Psoas muscle (tissue), 8 donors: ENCODE data around the gene GPR107. TPM values are rescaled to one million over a fixed set of nuclear protein-coding genes. Genes with fewer than 3 reads are reported as not detected.

Source experiments
- ATAC-seq, 4 donors: fragments of 200-7000 bp; cut with Tn5 transposase; one replicate each; pipeline ENCODE4 v1.9.1; 2020; ENCODE audit warnings: moderate library complexity in 3 of 4, mild to moderate bottlenecking in 2 of 4
- DNase-seq, 2 donors: peaks; one replicate each; pipeline ENCODE4 v3.0.0-alpha.2; 2020
- H3K27ac ChIP-seq: fragments of 200-600 bp; one replicate; pipeline ENCODE4 v1.8.0; 2022
- H3K27me3 ChIP-seq, 3 donors: fragments of 200-600 bp in 1 of 3; one replicate each; pipeline versions ENCODE4 v1.6.1 to v1.8.0; 2013 to 2022; ENCODE audit warnings: low read length in 2 of 3, mild to moderate bottlenecking in 2 of 3, moderate library complexity in 1 of 3; ENCODE audit not compliant: insufficient read depth in 3 of 3
- H3K36me3 ChIP-seq, 2 donors: fragments of 200-600 bp in 1 of 2; one replicate each; pipeline versions ENCODE4 v1.6.1 to v1.8.0; 2013 to 2022; ENCODE audit warnings: low read depth in 1 of 2, mild to moderate bottlenecking in 1 of 2, moderate library complexity in 1 of 2; ENCODE audit not compliant: insufficient read depth in 1 of 2
- H3K4me1 ChIP-seq: fragments of 200-600 bp; one replicate; pipeline ENCODE4 v1.8.0; 2022
- H3K4me3 ChIP-seq: fragments of 200-600 bp; one replicate; pipeline ENCODE4 v1.8.0; 2022; ENCODE audit warnings: mild to moderate bottlenecking
- H3K9me3 ChIP-seq: fragments of 200-600 bp; one replicate; pipeline ENCODE4 v1.8.0; 2022
- CTCF ChIP-seq: fragments of 200-600 bp; IDR thresholded peaks from one replicate; pipeline ENCODE4 v1.8.0; 2022; ENCODE audit warnings: antibody characterized with exemption
- WGBS, 3 donors: extraction: QIAGEN DNeasy Blood & Tissue Kit; methylation state at CpG; one replicate each; pipeline versions ENCODE4 v1.1.6 to v1.1.7; 2013; 5-methylcytosine and 5-hydroxymethylcytosine counted together
- intact Hi-C, 2 donors: fragments of 100-400 bp; cut with DNase I; formaldehyde crosslinking; loops; one replicate each; pipeline versions ENCODE4 v1.11.0 to v1.14.2; 2022
- polyA plus RNA-seq, 3 donors: library from polyadenylated mRNA; stranded (reverse); fragments of 200-250 nt; gene quantifications; one replicate each; pipeline ENCODE4 v1.2.3, GENCODE V29; 2013
- total RNA-seq, 4 donors: library from RNA; stranded (reverse); fragmentation: NEBNext Ultra II Directional in 2 of 4; extraction: Animal tissue kit (Norgen Biotek cat#: 25700) in 2 of 4; gene quantifications; one replicate each; pipeline versions ENCODE4 v1.2.1 to v1.2.4, GENCODE V29; 2021 to 2023
- donor health status: healthy with polysubstance abuse.
- donor health status: DM: no; HTN: no; CAD: no; lungs with moderate emphysema.
- donor health status: Bipolar disorder and iron deficiency.
- donor health status: healthy.
- donor health status: DM: yes; HTN: yes; CAD: no.
- donor health status: DM: no; HTN: no; CAD: no.
- donor health status: DM: no; HTN: no; CAD: no.
- donor health status: DM: yes; HTN: yes; CAD: no.

Gene GPR107
- total and polyA plus RNA-seq, 7 donors: 8.9 to 28.1 (median 19.9) TPM

GRCh38 chr9:130114741-130115140 is 61.0 kb downstream of the GPR107 start:
- ATAC-seq (no peak), DNase-seq (no peak)
- Histone ChIP-seq H3K27me3 (no peaks in the 10 kb centered on the region), H3K27ac (no peak overlapping the region), H3K9me3 (no peaks in the 10 kb centered on the region), H3K36me3 (peaks cover 3 to 44% of the 10 kb centered on the region in 2 donors), H3K4me3 (no peak overlapping the region), H3K4me1 (peaks cover 18% of the 10 kb centered on the region)
- no peak for TF ChIP-seq CTCF
- intact Hi-C loops: no loop called here

DNA sequence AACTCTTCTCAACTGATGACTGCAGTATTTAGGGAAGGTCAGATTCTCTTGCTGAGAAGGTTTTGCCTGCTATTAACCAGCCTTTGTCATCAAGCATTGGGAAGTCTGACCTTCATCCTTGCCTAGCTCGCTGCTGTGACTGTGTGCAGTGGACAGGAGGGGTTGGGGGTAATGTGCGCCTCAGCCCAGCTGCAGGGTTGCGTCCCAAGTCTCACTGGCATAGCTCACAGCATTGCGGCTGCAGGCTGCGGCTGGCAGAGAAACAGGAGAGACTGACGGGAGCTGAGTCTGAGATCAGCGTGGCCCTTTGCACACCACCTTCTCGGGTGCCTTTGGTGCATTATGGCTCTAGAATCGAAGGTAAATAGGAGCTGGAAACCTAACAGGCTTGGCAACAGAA is 62.6 kb downstream of the GPR107 start:
- H3K36me3 ChIP-seq: peaks cover 0 to 42% of the 10 kb centered on the region in 2 donors
- no peaks in the 10 kb centered on the region for H3K27me3 ChIP-seq
- ATAC-seq (no peak), DNase-seq (no peak)
- no peak for TF ChIP-seq CTCF
- intact Hi-C loops: no loop called here
- H3K4me3 ChIP-seq: no peak overlapping the region
- peaks cover 20% of the 10 kb centered on the region for H3K4me1 ChIP-seq
- 92 to 96% (median 94%) methylated on average over 9 of the region's 9 CpGs for whole genome bisulfite sequencing, 3 donors
- H3K9me3 ChIP-seq: no peaks in the 10 kb centered on the region
- H3K27ac ChIP-seq: no peak overlapping the region

DNA sequence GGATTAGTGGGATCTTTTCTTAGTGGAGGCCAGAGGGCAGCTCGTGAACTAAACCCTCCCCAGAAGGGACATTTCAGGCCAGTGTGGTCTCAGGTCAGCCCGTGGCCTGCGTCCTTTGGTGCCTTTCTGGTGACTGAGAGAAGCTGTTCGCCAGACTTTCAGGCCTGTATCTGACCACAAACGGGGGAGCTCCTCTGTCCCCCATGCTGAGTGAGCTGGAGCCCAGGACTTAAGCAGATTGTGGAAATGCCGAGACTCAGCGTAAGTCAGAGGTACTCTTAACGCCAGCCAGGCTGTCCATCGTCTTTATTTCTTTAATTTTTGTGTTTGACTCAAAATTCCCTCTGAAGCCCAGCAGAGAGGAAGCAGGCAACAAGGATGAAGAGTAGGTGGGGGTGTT is 63.7 kb downstream of the GPR107 start:
- ATAC-seq (no peak), DNase-seq (no peak)
- no peak for TF ChIP-seq CTCF
- 86 to 91% (median 87%) methylated on average over 9 of the region's 9 CpGs for WGBS, 3 donors
- Histone ChIP-seq H3K27me3 (no peaks in the 10 kb centered on the region), H3K9me3 (no peaks in the 10 kb centered on the region), H3K36me3 (peaks cover 0 to 38% of the 10 kb centered on the region in 2 donors), H3K4me1 (peaks cover 20% of the 10 kb centered on the region), H3K4me3 (no peak overlapping the region), H3K27ac (peak overlapping the region; percentile 60)
- intact Hi-C loops: no loop called here

DNA sequence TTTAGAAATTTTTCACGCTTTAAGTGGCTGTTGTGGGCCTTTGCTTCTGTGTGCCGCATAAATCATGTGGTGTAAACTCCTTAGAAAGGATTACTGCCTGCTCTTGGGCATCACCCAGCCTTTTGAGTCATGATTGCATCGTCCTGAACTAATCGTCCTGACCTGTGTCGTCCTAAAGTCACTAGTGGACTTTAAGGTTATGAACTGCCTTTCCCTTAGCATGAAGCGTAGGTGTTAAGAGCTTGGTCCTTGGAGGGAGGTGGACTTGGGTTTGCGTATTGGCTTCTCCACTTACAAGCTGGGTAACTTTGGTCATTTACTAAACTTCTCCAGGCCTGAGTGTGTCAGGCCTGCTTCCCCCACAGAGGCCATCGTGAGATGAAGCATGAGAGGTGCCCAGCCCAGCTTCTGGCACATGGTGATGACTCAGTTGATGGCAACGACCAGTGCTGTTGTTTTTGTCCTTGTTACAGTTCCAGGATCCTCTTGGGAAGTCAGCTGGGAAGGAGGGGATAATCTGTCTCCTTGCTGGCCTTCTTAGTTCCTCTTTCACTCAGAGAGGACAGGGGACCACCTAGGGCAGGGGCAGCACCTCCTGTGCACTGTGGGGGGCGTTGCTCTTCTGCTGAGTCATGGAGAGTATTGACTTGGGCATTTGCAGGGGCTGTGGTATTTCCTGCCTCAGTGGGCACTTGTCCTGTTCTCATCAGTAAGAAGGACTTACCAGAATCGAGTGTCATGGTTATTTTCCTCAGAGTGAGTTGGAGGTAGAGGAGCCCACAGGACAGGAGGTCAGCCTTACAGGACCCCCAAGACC is 64.3 kb downstream of the GPR107 start:
- Histone ChIP-seq H3K27ac (peak overlapping the region; percentile 60), H3K36me3 (peaks cover 0 to 41% of the 10 kb centered on the region in 2 donors), H3K9me3 (no peaks in the 10 kb centered on the region), H3K4me1 (peaks cover 20% of the 10 kb centered on the region), H3K4me3 (no peak overlapping the region), H3K27me3 (no peaks in the 10 kb centered on the region)
- peak; percentile 77 to 91 (median 86) for ATAC-seq
- DNase-seq: peak; percentile 45 to 68
- 50 to 60% (median 55%) methylated on average over 11 of the region's 11 CpGs for WGBS, 3 donors
- intact Hi-C loops: no loop called here
- TF ChIP-seq CTCF: no peak
